Suprapubic skin (tissue), 4 donors: ENCODE measurements around the gene TEX50. TPM values are rescaled to one million over a fixed set of nuclear protein-coding genes. Genes with fewer than 3 reads are reported as not detected.
"Not testable (repeated sequence)": the region's sequence is repeated elsewhere in the genome, so short reads cannot be mapped to it uniquely, and the experiment has no call there.

ENCODE experiments used
- DNase-seq, 2 donors: peaks; one replicate each; pipeline ENCODE4 v3.0.0-alpha.2; 2019; ENCODE audit warnings: low spot score in 2 of 2
- H3K27ac ChIP-seq: fragments of 200-600 bp; sonication (generic); one replicate; pipeline ENCODE4 v1.5.1; 2019
- H3K27me3 ChIP-seq: fragments of 200-600 bp; sonication (generic); one replicate; pipeline ENCODE4 v1.5.1; 2019
- H3K36me3 ChIP-seq: fragments of 200-600 bp; sonication (generic); one replicate; pipeline ENCODE4 v1.5.1; 2019
- H3K4me1 ChIP-seq: fragments of 200-600 bp; sonication (generic); one replicate; pipeline ENCODE4 v1.5.1; 2019
- H3K4me3 ChIP-seq: fragments of 200-600 bp; sonication (generic); one replicate; pipeline ENCODE4 v1.5.1; 2019; ENCODE audit warnings: mild to moderate bottlenecking
- H3K9me3 ChIP-seq: fragments of 200-600 bp; sonication (generic); one replicate; pipeline ENCODE4 v1.5.1; 2019
- EP300 ChIP-seq: sonication (generic); formaldehyde crosslinking; IDR thresholded peaks from one replicate; pipeline ENCODE4 v1.6.1; 2017; ENCODE audit warnings: antibody characterized with exemption
- POLR2A ChIP-seq, 2 donors: fragments of 450-650 bp; IDR thresholded peaks; one replicate each; pipeline ENCODE4 v1.6.1; 2017; ENCODE audit warnings: antibody characterized with exemption in 2 of 2, mild to moderate bottlenecking in 2 of 2, moderate library complexity in 2 of 2
- POLR2AphosphoS5 ChIP-seq, 3 donors: sonication (generic); formaldehyde crosslinking; IDR thresholded peaks; one replicate each; pipeline ENCODE4 v1.6.1; 2017; ENCODE audit warnings: antibody characterized with exemption in 3 of 3
- WGBS: methylation state at CpG from one replicate; pipeline ENCODE4 v1.1.5; 2018; 5-methylcytosine and 5-hydroxymethylcytosine counted together
- total RNA-seq, 4 donors: library from RNA; depleted of rRNA; stranded (reverse); fragments of >200 nt; gene quantifications; one replicate each; pipeline ENCODE4 v1.1.0, GENCODE V29; 2016
- TF ChIP-seq, protein P1 (sequence below), 2 donors: fragments of 200-600 bp in 1 of 2; fragments of 450-650 bp in 1 of 2; sonication (generic) in 1 of 2; IDR thresholded peaks; one replicate each; pipeline ENCODE4 v1.5.1; 2016 to 2019; ENCODE audit warnings: antibody characterized with exemption in 2 of 2, mild to moderate bottlenecking in 1 of 2, moderate library complexity in 1 of 2

TEX50 gene, protein sequence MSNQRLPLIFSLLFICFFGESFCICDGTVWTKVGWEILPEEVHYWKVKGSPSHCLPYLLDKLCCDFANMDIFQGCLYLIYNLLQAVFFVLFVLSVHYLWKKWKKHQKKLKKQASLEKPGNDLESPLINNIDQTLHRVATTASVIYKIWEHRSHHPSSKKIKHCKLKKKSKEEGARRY
- total RNA-seq, result not detected

DNA sequence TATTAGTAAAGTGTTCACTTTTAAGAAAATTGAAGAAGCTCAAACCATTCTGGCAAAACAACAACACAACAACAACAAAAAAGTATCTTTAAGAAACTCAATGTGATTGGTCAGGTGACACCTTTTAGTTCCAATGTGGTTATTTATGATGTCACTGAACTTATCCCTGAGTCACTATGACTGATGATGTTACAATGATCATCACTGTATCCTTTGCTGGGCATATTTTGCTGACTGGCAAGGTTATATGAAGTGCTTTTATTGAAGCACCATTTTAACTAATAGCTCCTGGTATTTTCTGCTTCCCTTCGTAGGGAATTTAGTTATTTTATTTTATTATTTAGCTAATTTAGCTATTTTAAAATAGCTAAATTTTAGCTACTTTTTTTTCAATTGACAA is at the start of gene TEX50:
Gene TEX50 (plus strand): TSS at position 223 of the 400 bp plus-strand sequence. CDS start 184 bp downstream, outside the sequence.
- Histone ChIP-seq H3K27ac (no peak within 1 kb of the TSS), H3K9me3 (peaks cover 3% of the 10 kb centered on the region), H3K4me1 (no peaks in the 10 kb centered on the region), H3K36me3 (no peaks in the 10 kb centered on the region), H3K4me3 (no peak within 1 kb of the TSS), H3K27me3 (no peaks in the 10 kb centered on the region)
- TF ChIP-seq EP300, result no peak
- TF ChIP-seq, protein P1, sequence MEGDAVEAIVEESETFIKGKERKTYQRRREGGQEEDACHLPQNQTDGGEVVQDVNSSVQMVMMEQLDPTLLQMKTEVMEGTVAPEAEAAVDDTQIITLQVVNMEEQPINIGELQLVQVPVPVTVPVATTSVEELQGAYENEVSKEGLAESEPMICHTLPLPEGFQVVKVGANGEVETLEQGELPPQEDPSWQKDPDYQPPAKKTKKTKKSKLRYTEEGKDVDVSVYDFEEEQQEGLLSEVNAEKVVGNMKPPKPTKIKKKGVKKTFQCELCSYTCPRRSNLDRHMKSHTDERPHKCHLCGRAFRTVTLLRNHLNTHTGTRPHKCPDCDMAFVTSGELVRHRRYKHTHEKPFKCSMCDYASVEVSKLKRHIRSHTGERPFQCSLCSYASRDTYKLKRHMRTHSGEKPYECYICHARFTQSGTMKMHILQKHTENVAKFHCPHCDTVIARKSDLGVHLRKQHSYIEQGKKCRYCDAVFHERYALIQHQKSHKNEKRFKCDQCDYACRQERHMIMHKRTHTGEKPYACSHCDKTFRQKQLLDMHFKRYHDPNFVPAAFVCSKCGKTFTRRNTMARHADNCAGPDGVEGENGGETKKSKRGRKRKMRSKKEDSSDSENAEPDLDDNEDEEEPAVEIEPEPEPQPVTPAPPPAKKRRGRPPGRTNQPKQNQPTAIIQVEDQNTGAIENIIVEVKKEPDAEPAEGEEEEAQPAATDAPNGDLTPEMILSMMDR (IDR thresholded peaks at IDR 0.05), result no peak
- no peak for TF ChIP-seq POLR2A (IDR thresholded peaks at IDR 0.05)
- no peak for TF ChIP-seq POLR2AphosphoS5 (IDR thresholded peaks at IDR 0.05)
- 96% methylated on average over 1 of the region's 1 CpG for WGBS
- no peak for DNase-seq

DNA sequence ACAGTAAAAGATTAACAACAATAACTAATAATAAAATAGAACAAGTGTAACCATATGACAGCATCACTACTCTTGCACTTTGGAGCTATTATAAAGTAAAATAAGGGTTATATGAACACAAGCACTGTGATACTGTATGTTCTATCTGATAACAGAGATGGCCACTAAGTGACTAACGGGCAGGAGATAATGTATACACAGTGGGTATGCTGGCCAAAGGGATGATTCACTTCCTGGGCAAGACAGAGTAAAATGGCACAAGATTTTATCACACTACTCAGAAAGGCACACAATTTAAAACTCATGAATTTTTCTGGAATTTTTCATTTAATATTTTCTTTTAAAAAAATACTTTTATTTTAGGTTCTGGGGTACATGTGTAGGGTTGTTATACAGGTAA is 44.6 kb upstream of the TEX50 start:
- no peak overlapping the region for H3K4me3 ChIP-seq
- no peaks in the 10 kb centered on the region for H3K4me1 ChIP-seq
- TF ChIP-seq EP300 (no peak), POLR2A (IDR thresholded peaks at IDR 0.05) (no peak), POLR2AphosphoS5 (IDR thresholded peaks at IDR 0.05) (no peak)
- TF ChIP-seq, protein P1 (IDR thresholded peaks at IDR 0.05), result no peak
- no peak for DNase-seq
- 65% methylated on average over 1 of the region's 1 CpG for WGBS
- no peak overlapping the region for H3K27ac ChIP-seq
- no peaks in the 10 kb centered on the region for H3K9me3 ChIP-seq
- H3K27me3 ChIP-seq, result no peaks in the 10 kb centered on the region
- H3K36me3 ChIP-seq, result no peaks in the 10 kb centered on the region

DNA sequence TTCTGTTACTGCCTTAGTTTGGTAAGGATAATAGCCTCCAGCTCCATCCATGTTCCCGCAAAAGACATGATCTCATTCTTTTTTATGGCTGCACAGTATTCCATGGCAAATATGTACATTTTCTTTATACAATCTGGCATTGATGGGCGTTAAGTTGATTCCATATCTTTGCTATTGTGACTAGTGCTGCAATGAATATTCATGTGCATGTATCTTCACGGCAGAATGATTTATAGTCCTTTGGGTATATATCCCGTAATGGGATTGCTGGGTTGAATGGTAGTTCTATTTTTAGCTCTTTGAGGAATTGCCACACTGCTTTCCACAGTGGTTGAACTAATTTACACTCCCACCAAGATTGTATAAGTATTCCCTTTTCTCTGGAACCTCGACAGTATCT is 44.0 kb upstream of the TEX50 start:
- H3K9me3 ChIP-seq, H3K27me3 ChIP-seq, DNase-seq, H3K4me3 ChIP-seq, H3K36me3 ChIP-seq, H3K27ac ChIP-seq, H3K4me1 ChIP-seq: not testable (repeated sequence)
- 79% methylated on average over 5 of the region's 5 CpGs for WGBS

DNA sequence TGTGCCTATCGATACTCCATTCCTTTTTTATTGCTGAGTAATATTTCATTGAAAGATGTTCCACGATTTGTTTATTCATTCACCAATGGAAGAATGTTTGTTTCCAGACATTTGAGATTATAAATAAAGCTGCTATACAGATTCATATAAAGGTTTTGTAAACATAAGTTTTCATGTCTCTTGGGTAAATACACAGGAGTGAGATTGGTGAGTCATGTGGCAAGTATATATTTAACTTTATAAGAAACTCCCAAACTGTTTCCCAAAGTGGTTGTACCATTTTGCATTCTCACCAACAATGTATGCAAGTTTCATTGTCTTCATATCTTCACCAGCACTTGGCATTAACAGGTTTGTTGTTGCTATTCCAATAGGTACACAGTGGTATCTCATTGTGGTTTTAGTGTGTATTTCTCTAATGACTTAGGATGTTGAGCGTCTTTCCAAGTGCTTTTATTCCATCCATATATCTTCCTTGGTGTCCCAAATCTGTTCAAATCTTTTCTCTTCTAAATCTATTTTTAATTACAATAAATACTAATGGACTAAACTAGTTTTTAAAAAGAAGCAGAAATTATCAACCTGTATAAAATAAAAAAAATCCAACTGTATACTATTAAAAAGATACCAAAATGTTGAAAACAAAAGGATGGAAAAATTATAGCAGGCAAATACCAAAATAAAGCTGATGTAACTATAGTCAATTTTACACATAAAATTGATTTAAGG is 38.9 kb upstream of the TEX50 start:
- Histone ChIP-seq H3K4me1 (no peaks in the 10 kb centered on the region), H3K9me3 (no peaks in the 10 kb centered on the region), H3K4me3 (no peak overlapping the region), H3K27me3 (no peaks in the 10 kb centered on the region), H3K27ac (no peak overlapping the region), H3K36me3 (no peaks in the 10 kb centered on the region)
- TF ChIP-seq POLR2AphosphoS5 (IDR thresholded peaks at IDR 0.05) (no peak), EP300 (no peak), POLR2A (IDR thresholded peaks at IDR 0.05) (no peak)
- TF ChIP-seq, protein P1 (IDR thresholded peaks at IDR 0.05), result no peak
- DNase-seq, result no peak
- 96% methylated on average over 3 of the region's 3 CpGs for WGBS

DNA sequence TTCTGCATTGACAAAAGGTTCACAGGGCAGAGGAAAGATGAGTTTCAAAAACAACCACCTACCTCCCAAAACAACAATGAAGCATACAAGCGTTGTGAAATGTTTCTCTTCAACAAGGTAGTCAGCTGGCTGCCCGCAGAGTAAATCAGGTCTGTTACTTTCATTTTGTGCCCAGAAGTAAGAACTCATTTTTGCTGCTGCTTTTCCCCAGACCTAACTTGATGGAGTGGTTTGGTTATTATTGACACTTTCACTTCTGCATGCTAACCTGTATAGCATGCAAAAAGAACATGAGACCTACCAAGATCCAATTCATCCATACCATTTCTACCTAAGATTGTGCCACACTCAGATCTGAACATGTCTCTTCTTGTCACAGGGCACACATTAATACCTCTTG is 33.5 kb upstream of the TEX50 start:
- no peaks in the 10 kb centered on the region for H3K9me3 ChIP-seq
- no peak overlapping the region for H3K27ac ChIP-seq
- H3K4me1 ChIP-seq, result no peaks in the 10 kb centered on the region
- H3K36me3 ChIP-seq, result no peaks in the 10 kb centered on the region
- 78% methylated on average over 2 of the region's 2 CpGs for WGBS
- TF ChIP-seq POLR2A (IDR thresholded peaks at IDR 0.05), result no peak
- TF ChIP-seq EP300, result no peak
- TF ChIP-seq POLR2AphosphoS5 (IDR thresholded peaks at IDR 0.05), result no peak
- TF ChIP-seq, protein P1 (IDR thresholded peaks at IDR 0.05), result no peak
- no peak for DNase-seq
- no peaks in the 10 kb centered on the region for H3K27me3 ChIP-seq
- no peak overlapping the region for H3K4me3 ChIP-seq
